ENCODE data around the gene DAND5. TPM values are rescaled to one million over a fixed set of nuclear protein-coding genes. Genes with fewer than 3 reads are reported as not detected.
A peak's percentile ranks its signal among the peaks of the same experiment; 100 is the strongest.

DAND5 gene
- total and polyA plus RNA-seq, 2 of the 13 experiments (the other 11 are each of a cell fraction or from before 2014, with no cell fraction given), result 0.04 TPM; not detected in 1

- TF ChIP-seq NR0B2 (CRISPR knock-in tag; IDR thresholded peaks at IDR 0.05) (peak; percentile 57; the same call in 1 of the 2 replicates), SP2 (CRISPR knock-in tag; IDR thresholded peaks at IDR 0.05) (peak; percentile 69), RNF219 (CRISPR knock-in tag; IDR thresholded peaks at IDR 0.05) (no peak), ZZZ3 (CRISPR knock-in tag; IDR thresholded peaks at IDR 0.05; ENCODE audit: borderline replicate concordance) (no peak; the same call in 1 of the 2 replicates), DZIP1 (CRISPR knock-in tag; IDR thresholded peaks at IDR 0.05) (0 out of 2 replicates have a peak, but pooled peaks have one; percentile 69), TEF (CRISPR knock-in tag; IDR thresholded peaks at IDR 0.05) (no peak), ZNF883 (CRISPR knock-in tag; IDR thresholded peaks at IDR 0.05; ENCODE audit: not compliant biosample characterization) (peak; percentile 69), ZNF12 (CRISPR knock-in tag; IDR thresholded peaks at IDR 0.05) (no peak), MBNL3 (CRISPR knock-in tag; conservative IDR thresholded peaks at IDR 0.05) (no peak), NFYB (CRISPR knock-in tag; IDR thresholded peaks at IDR 0.05) (peak; percentile 47), TBL1XR1 (IDR thresholded peaks at IDR 0.05; ENCODE audit: borderline replicate concordance, low read length, partially characterized antibody) (no peak), ZSCAN21 (CRISPR knock-in tag; IDR thresholded peaks at IDR 0.05; ENCODE audit: borderline replicate concordance) (peak; percentile 44; the same call in 1 of the 2 replicates), KDM5A (IDR thresholded peaks at IDR 0.05; ENCODE audit: borderline replicate concordance, low read length) (peak; percentile 59), BATF2 (CRISPR knock-in tag; IDR thresholded peaks at IDR 0.05) (no peak), ZNF891 (CRISPR knock-in tag; IDR thresholded peaks at IDR 0.05) (peak; percentile 93), ZNF589 (CRISPR knock-in tag; conservative IDR thresholded peaks at IDR 0.05) (peak; percentile 71; the same call in 1 of the 2 replicates), NFE2L2 (IDR thresholded peaks at IDR 0.05; ENCODE audit: low read length) (no peak), MAFG (CRISPR knock-in tag; IDR thresholded peaks at IDR 0.05) (no peak), ZBTB33 (CRISPR knock-in tag; IDR thresholded peaks at IDR 0.05) (peak; percentile 35; the same call in 1 of the 2 replicates), TMF1 (CRISPR knock-in tag; IDR thresholded peaks at IDR 0.05; ENCODE audit: low read depth) (peak; percentile 84; the same call in 1 of the 2 replicates)
Observed at GRCh38 chr19:12933287-12934072, 35.9 kb upstream of the DAND5 start, which contains the start of gene FARSA (continued).

Data from HepG2 (cell line).